Measurements from ENCODE around the gene DDB1.

GRCh38 chr11:61274084-61274483 is 58.8 kb downstream of the DDB1 start:
- TF ChIP-seq, protein P1, sequence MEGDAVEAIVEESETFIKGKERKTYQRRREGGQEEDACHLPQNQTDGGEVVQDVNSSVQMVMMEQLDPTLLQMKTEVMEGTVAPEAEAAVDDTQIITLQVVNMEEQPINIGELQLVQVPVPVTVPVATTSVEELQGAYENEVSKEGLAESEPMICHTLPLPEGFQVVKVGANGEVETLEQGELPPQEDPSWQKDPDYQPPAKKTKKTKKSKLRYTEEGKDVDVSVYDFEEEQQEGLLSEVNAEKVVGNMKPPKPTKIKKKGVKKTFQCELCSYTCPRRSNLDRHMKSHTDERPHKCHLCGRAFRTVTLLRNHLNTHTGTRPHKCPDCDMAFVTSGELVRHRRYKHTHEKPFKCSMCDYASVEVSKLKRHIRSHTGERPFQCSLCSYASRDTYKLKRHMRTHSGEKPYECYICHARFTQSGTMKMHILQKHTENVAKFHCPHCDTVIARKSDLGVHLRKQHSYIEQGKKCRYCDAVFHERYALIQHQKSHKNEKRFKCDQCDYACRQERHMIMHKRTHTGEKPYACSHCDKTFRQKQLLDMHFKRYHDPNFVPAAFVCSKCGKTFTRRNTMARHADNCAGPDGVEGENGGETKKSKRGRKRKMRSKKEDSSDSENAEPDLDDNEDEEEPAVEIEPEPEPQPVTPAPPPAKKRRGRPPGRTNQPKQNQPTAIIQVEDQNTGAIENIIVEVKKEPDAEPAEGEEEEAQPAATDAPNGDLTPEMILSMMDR (conservative IDR thresholded peaks at IDR 0.05): no peak
- no peak for TF ChIP-seq ZFX (IDR thresholded peaks at IDR 0.05)
